CD1c-positive myeloid dendritic cell (primary cell): ENCODE data around the gene MERTK.
A peak's percentile ranks its signal among the peaks of the same experiment; 100 is the strongest.
"Not testable (repeated sequence)": the region's sequence is repeated elsewhere in the genome, so short reads cannot be mapped to it uniquely, and the experiment has no call there.

ENCODE experiments used
- DNase-seq: peaks from one replicate; pipeline ENCODE4 v3.0.0-alpha.2; 2016; ENCODE audit errors: extremely low spot score

The MERTK gene

DNA sequence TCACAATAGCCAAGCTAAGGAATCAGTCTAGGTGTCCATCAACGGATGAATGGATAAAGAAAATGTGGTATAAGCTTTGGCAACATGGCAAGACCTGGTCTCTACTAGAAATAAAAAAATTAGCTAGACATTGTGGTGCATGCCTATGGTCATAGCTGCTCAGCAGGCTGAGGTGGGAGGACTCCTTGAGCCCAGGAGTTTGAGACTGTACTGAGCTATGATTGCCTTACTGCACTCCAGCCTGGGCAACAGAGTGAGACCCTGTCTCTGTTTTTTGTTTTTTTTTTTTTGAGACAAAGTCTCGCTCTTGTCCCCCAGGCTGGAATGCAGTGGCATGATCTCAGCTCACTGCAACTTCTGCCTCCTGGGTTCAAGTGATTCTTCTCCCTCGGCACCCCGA is 11.6 kb downstream of the MERTK start:
- DNase-seq, result not testable (repeated sequence)

DNA sequence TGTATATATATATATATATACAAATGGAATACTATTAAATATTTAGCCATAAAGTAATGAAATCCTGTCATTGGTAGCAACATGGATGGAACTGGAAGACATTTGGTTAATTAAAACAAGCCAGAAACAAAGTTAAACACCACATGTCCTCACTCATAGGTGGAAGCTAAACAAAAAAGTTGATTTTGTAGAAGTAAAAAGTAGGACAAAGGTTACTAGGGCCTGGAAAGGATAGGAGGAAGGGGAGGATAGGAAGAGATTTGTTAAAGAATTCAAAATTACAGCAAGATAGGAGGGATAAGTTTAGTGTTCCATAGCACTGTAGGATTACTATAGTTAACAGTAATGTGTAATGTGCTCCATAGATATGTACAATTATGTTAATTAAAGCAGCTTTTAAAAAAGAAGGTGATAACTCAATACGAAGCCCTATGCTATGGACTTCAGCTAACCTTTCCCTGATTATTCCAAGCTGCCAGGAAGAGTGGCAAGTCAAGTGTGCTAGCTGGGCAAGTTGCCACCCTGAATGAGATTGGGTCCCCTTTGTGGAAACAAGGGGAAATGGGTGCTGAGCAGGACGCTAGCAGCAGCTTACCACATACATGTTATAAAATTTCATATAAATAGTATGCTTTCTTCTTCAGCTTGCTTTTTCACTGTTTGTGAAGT is 12.3 kb downstream of the MERTK start:
- no peak for DNase-seq

DNA sequence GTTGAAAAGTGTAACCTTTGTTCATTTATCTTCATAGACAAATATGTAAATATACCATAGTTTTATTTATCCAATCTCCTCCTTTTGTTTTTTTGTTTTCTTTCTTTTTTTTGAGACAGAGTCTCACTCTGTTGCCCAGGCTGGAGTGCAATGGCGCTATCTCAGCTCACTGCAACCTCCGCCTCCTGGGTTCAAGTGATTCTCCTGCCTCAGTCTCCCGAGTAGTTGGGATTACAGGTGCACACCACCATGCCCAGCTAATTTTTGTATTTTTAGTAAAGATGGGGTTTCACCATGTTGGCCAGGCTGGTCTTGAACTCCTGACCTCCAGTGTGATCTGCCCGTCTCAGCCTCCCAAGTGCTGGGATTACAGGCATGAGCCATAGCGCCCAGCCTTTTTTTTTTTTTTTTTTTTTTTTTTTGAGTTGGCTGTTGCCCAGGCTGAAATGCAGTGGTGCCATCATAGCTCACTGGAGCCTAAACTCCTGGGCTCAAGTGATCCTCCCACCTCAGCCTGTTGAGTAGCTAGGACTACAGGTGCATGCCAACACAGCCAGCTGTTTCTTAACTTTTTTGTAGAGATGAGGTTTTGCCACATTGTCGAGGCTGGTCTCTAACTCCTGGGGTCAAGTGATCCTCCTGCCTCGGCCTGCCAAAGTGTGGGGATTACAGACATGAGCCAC is 13.0 kb downstream of the MERTK start:
- DNase-seq, result not testable (repeated sequence)

DNA sequence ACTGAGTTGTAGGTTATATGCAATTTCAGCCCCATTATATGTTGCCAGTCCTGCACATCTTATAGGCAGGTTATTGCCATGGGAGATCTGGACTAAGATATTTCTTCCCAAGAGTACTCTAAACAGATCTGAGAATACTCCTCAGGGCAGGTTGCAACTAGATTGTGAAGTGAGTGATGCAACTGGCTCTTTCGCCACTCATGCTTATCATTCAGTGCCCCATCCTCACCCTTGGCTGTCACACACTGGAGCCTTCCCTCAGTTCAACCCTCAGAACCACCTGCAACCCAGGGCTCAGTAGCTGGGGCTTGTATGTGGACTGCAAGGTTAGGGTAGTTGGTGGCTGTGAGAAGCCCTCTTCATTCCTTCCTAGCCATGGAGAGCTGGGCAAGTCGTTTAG is 14.1 kb downstream of the MERTK start:
- DNase-seq, result no peak

GRCh38 chr2:111917106-111917505 is 18.7 kb downstream of the MERTK start:
- DNase-seq, result no peak

DNA sequence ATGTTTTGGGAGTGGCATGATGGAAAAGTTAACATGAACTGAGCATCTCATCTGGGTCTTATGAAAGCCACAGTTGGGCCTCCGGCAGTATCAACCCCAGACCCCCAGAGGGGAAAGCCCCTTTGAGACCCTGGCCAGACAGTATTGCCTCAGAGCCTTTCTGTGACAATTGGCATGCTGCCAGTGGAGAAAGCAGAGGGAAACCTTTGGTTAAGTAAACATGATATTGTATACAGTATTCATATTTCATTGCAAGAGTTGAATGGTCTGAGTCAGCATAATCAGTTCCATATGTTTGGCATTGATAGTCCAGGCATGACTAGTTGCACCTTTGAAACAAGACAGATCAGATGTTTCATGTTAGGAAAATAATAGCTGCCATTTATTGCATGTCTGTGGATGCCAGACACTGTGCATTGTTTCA is 20.0 kb downstream of the MERTK start:
- DNase-seq, result no peak

DNA sequence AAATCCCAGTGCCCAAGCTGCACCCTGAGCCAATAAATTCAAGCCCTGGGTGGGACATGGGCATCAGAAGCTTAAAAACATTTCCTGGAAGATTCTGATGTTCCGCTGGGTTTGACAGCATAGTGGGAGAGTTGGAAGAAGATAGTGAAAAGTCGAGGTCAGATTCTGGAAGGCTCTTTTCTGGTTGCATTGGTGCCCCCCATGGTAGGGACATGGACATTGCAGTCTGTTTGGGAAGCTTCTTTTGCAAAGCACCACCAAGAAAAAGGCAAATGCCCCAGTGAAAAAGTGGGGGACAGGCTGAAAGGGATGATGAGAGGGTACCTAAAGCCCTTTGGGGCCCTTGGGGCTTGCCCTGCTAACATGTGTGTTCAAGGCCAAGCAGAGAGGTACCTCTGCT is 21.0 kb downstream of the MERTK start:
- DNase-seq, result no peak

- DNase-seq, result peak; percentile 54
These were observed 21.6 kb downstream of the MERTK start for GRCh38 chr2:111919794-111920608.

GRCh38 chr2:111923276-111923804 is 24.9 kb downstream of the MERTK start:
- no peak for DNase-seq

DNA sequence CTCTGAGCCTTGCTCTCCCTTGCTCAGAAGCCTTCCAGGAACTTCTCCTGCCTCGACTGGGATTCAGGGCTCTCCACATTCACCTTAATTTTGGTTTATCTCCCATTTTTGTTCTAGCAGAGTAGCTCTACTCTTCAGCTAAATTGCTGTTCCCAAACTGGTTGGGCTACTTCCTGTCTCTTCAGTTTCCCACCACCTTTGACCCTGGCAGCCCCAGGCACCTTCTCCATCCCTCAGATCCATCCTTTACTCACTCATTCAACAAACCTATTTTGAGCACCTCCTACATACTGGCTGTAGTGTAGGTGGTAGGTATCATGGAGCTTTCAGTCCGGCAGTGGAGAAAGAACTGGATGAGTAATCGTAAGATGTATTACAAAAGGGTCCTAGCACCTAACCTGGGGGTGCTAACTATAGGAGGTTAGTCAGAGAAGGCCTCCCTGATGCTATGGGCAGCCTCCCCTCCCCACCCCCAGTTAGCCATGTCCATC is 26.3 kb downstream of the MERTK start:
- no peak for DNase-seq

DNA sequence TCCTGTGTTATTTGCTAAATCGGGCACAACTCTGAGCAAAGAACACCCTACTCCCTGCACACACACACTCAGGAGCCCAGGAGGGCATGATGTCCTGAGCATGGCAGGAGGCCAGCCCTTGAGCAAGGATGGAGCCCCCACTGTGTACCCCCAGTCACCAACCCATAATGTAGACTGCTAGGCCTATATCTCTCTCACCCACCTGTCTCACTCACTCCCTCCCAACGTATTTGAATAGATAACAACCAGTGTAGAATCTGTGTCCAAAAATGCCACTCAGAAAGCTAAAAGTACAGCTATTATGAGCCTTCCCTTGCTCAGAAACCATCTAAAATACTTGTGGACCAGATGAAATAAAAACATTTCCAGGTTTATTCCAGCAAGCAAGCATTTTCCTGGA is 29.3 kb downstream of the MERTK start:
- no peak for DNase-seq

DNA sequence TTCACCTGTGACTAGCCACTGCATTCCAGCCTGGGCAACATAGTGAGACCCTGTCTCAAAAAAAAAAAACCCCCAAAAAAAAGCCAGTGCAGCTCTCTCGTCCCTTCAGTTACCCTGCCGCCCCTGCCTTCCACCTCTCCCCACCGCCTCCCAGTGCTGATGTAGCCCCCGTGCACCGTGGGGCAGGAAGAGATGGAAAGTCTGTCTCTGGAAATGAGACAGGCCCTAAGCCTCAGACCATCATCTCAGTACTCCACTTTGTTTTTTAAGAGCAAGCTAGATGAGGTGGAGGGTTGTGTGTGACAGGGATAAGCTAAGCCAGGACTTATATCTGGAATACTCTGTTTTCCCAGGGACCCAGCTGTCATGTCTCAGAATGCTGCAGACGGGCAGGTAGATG is 32.0 kb downstream of the MERTK start:
- DNase-seq, result no peak

- DNase-seq, result no peak
These were observed 32.5 kb downstream of the MERTK start for GRCh38 chr2:111930875-111931274.

DNA sequence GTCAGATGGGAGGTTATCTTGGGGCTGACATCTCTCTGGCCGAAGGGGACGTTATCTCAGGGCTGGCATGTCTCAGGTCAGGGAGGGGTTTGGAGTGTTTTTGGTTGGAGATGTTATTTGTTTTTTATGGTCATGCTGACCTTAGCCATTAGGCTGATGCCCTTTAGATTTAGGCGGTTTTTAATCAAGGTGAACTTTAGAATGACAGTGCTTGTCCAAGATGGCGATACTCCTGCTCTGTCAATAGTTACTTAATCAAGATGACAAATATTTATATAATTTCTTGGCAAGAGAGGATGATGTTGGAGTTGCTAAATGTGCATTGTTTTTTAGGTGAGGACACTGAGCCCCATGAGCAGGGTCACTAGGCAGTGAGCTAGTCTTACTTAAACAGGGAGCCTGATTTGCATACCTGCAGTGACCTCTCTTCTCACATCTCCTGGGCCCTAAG is 34.5 kb downstream of the MERTK start:
- DNase-seq, result no peak

- not testable (repeated sequence) for DNase-seq
These were observed 35.5 kb downstream of the MERTK start for GRCh38 chr2:111933900-111934299.

- no peak for DNase-seq
These were observed 38.5 kb downstream of the MERTK start for GRCh38 chr2:111936881-111937280.

DNA sequence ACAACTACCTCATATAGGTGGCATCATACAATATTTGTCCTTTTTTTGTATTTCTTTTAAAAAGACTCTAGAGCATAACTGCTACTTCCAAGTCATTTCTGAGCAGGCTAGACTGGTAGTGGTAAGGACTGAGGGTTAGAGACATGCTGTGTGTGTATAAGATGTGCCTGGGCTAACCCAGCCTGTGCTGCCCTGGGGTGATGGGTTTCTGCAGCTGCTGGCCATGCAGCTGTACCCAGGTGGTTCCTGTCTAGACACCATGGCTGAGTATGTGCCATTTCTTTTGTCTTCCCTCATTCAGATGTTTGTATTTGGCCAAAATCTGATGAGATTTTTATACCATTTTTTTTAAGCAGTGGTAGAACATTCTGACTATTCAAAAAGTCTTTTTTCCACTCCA is 40.0 kb downstream of the MERTK start:
- no peak for DNase-seq

- no peak for DNase-seq
These were observed 42.2 kb downstream of the MERTK start for GRCh38 chr2:111940333-111941196.

DNA sequence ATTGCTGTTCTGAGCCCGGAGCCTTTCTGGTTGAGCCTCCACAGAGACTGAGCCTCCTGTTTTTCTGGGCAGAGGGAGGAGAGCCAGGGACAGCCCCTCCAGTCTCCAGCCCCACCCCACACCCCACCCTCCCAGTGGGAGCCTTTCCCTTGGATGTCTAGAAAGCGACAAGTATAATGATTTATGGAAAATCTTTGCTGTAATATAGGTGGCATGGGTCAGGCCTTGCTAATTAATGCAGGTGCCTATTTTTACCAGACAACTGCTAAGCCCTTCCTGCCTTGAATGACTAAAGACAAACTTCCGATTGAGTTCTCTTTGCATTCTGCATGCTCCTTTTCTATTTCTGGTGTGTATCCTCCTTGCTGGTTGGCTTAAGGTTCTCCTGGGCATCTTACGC is 43.1 kb downstream of the MERTK start:
- no peak for DNase-seq

- no peak for DNase-seq
These were observed 46.3 kb downstream of the MERTK start for GRCh38 chr2:111944531-111945210.
